ENCODE data around the gene STRN3.

DNA sequence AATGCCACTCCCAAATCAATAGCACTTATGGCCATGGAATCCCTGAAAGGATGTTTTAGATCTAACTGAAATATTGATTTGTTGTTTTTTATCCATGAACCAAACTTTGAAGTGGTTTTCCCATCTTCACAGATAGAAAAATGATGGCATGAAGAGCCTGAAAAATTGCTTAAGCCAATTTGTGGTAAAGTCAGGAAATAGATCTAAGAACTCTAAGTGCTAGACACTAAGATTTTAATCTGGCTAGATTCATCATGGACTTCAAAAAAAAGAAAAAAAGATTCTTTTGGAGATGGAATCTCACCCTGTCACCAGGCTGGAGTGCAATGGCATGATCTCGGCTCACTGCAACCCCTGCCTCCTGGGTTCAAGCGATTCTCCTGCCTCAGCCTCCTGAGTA, 45.0 kb upstream of the STRN3 start:
- no peak for TF ChIP-seq CTCF (IDR thresholded peaks at IDR 0.05)
- TF ChIP-seq POLR2A (IDR thresholded peaks at IDR 0.05): no peak

All from right lobe of liver (tissue), 4 donors.